IPS DF 4.7 (cell line): ENCODE data around the gene SLFN5.
"Not testable (repeated sequence)": the region's sequence is repeated elsewhere in the genome, so short reads cannot be mapped to it uniquely, and the experiment has no call there.

Experiments
- DNase-seq: peaks from one replicate; pipeline ENCODE4 v3.0.0-alpha.2; 2013; ENCODE audit warnings: low spot score; ENCODE audit errors: extremely low read depth

SLFN5 gene

DNA sequence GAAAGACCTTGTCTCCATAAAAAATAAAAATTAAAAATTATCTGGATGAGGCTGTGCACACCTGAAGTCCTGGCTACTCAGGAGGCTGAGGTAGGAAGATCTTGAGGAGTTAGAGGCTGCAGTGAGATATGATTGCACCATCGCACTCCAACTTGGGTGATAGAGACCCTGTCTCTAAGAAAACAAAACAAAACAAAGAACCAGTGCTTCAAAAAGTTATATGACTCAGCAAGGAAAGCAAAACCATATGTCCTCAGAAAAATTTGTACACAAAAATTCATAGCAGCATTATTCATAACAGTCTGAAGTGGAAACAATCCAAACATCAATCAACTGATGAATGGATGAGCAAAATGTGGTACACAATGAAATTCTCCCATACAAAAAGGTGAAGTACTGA is 48.9 kb downstream of the SLFN5 start:
- no peak for DNase-seq

- no peak for DNase-seq
These were observed 50.4 kb downstream of the SLFN5 start for GRCh38 chr17:35293151-35293847.

GRCh38 chr17:35294756-35295155 is 51.9 kb downstream of the SLFN5 start:
- no peak for DNase-seq

DNA sequence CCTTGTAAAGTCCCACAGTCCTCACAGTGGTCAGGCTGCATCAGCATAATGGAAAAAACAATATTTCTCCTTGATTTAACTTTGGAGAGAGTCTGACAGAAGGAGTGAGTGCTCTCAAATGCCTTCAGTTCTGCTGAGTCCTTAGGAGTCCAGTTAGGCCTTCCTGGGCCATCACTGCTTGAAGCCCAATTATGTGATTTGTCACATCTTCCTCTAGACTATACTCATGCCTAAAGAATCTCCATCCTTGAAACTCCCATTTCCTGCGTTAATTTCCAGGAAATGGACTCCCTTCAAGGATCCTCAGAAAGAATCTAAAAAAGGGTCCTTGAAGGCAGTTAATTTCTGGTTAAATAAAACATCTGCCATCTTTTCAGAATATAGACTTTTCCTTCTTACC is 52.8 kb downstream of the SLFN5 start:
- no peak for DNase-seq

- DNase-seq: no peak
These were observed 54.8 kb downstream of the SLFN5 start for GRCh38 chr17:35297666-35298065.

GRCh38 chr17:35298639-35299038 is 55.8 kb downstream of the SLFN5 start:
- no peak for DNase-seq

GRCh38 chr17:35299135-35299534 is 56.3 kb downstream of the SLFN5 start:
- no peak for DNase-seq

DNA sequence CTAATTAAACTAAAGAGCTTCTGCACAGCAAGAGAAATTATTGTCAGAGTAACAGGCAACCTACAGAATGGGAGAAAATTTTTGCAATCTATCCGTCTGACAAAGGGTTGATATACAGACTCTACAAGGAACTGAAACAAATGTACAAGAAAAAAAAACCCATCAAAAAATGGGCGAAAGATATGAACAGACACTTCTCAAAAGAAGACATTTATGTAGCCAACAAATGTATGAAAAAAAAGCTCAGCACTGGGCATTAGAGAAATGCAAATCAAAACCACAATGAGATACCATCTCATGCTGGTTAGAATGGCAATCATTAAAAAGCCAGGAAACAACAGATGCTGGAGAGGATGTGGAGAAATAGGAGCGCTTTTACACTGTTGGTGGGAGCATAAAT is 66.5 kb downstream of the SLFN5 start:
- not testable (repeated sequence) for DNase-seq

DNA sequence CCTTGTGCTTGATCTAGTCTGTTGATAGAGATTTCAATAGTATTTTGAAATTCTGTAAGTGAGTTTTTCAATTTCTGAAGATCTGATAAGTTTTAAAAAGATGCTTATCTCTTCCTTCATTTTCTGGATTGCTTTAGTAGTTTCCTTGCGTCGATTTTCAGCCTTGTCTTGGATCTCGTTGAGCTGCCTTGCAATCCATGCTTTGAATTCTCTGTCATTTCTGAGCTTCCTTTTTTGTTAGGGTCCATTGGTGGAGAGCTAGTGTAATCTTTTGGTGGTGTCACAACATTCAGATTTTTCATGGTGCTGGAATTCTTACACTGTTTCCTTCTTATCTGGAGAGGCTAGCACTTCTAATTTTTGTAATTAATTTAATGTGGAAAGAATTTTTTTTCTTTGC is 69.5 kb downstream of the SLFN5 start:
- no peak for DNase-seq

- peak; percentile 41 for DNase-seq
These were observed 70.2 kb downstream of the SLFN5 start for GRCh38 chr17:35312790-35313711.

GRCh38 chr17:35313875-35314409 is 71.1 kb downstream of the SLFN5 start:
- DNase-seq: no peak

DNA sequence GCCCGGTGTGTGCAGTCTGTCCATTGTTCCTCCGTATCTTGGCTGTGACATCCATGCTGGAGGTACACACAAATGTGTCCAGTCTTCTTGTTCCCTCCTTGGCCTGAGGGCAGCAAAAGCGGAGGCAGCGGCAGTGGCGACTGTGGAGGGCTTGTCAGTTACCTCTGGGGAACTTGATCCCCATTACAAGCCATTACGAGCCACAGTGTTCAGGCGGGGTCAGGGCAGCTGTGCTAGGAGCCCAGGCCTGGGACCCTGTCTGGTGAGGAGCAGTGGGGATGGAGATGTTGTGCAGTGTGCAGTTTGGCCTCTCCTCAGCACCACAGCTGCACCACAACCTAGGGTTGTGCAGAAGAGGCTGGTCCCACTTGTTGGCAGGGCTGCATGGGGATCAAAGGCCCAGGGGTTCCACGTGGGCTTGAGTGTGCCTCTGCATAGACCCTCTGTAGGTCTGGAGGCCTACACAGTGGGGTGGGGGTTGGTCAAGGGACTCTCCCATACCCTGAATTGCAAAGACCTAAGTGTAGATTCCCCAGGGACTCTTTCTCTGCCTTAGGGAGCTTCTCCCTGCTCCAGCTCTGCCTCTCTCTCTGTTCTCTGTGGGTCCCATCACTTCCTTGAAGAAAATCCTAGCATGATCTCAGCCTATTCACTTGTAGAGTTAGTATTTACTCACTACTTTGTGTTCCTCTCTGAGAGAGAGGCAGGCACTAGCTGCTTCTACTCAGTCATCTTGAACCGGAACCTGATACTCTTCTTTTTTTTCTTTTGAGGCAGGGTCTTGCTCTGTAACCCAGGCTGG is 71.7 kb downstream of the SLFN5 start:
- DNase-seq: no peak

DNA sequence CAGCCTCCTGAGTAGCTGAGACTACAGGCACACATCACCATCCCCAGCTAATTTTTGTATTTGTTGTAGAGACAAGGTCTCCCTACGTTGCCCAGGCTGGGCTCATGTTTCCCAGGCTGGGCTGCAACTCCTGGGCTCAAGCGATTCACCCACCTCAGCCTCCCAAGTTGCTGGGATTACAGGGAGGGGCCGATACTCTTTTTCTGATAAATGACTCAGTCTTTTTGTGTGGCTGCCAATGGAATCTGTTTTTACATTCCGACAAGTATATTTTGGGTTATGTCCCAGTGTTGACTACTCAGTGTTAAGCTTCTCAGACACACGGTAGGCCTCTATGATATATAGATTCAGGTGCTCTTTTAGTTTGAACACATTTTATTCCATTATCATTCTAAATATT is 72.4 kb downstream of the SLFN5 start:
- no peak for DNase-seq

- no peak for DNase-seq
These were observed 73.1 kb downstream of the SLFN5 start for GRCh38 chr17:35315971-35316370.

DNA sequence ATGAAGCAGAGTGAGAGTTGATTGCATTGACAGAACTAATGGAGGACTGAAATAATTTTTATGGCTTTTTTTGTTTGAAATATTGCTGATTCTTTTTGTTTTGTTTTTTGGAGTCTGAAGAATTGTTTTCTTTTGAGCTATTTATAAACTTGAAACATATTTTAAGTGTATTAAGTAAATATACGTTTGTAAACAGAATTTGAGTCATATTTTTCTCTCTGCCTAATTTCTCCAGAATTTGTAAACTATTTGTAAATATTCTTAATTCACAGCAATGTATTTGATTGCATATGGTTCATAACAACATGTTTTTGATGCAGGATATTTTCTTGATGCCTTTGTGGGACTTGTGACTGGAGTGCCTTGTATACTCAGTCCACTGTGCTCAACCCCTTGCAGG is 79.9 kb downstream of the SLFN5 start:
- DNase-seq: no peak
